GM18526 (cell line): ENCODE results near the gene C17orf114.

Experiments used
- POLR2A ChIP-seq: IDR thresholded peaks from 3 replicates; pipeline ENCODE4 v1.6.1; 2011; ENCODE audit not compliant: insufficient read length; ENCODE audit errors: extremely low read depth

C17orf114 gene

DNA sequence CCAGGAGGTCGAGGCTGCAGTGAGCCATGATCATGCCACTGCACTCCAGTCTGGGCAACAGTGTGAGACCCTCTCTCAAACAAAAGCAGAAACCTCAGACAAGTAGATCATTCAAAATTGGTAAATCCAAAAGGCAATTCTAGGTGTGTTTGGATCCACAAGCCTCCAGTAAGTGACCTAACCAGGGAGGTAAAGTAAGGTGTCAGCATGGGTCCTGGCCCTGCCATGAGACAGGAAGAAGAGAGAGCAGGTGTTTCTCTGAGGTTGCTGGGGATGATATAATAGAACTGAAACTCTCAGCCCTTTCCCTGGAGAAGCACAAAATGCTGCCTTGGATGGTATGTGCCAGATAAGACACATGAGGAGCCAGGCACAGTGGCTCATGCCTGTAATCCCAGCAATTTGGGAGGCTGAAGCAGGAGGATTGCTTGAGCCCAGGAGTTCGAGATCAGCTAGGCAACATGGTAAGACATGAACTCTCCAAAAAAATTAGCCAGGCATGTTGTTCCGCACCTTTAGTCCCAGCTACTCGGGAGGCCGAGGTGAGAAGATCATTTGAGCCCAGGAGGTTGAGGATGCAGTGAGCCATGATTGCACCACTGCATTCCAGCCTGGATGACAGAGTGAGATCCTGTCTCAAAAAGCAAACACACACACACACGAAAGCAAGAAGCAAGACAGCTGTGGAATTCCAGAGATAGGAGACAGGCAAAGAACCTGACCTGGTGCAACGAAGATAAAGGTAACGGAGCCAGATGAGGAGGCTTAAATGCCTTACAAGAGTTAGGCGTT is 24.0 kb downstream of the C17orf114 start:
- TF ChIP-seq POLR2A, result no peak

DNA sequence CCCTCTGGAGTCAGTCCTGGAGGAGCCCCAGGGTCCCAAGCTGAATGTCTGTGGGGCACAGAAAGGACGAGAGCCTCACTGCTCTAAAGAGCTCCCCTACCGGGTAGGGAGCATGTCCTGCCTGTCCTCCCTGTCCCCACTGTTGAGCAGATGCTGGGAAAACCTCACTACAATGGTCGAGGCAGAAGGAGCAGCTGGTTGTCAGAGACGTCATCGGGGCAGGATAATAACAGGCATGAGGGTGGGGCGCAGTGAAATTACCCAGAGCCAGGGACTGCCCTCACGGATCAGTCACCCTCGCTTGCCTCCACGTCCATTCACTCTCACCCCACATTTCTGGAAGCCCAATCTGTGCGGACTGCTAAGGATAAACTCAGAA is 29.9 kb downstream of the C17orf114 start:
- TF ChIP-seq POLR2A, result no peak

DNA sequence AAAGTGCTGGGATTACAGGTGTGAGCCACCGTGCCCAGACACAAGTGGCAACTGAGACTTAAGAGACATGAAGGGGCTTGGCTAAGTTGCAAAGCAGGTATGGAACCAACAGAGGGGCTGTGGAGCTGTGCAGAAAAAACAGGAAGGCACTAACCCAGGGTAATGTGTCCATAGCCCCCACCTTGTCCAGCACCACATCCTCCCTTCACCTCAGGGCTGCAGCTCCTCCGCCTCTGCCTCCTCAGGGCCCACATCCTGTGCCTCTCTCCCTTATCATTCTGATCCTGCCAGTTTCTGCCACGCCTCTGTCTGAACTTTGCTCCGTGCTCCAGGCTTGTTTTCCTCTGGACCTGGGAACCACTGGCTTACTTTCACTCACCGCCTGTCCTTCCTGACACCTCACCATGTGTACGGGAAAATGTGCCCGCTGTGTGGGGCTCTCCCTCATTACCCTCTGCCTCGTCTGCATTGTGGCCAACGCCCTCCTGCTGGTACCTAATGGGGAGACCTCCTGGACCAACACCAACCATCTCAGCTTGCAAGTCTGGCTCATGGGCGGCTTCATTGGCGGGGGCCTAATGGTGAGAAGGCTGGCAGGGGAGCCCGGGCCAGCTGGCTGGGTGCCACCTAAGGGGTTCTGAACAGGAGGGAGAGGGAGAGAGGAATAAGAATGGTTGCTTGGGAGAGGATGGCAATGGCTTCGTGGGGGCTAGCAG is 30.5 kb downstream of the C17orf114 start, which contains the start of gene TM4SF5:
TM4SF5 (plus strand) TSS at position 368 of the 716 bp plus-strand sequence; CDS start at position 405, 37 bp downstream.
- no peak for TF ChIP-seq POLR2A

DNA sequence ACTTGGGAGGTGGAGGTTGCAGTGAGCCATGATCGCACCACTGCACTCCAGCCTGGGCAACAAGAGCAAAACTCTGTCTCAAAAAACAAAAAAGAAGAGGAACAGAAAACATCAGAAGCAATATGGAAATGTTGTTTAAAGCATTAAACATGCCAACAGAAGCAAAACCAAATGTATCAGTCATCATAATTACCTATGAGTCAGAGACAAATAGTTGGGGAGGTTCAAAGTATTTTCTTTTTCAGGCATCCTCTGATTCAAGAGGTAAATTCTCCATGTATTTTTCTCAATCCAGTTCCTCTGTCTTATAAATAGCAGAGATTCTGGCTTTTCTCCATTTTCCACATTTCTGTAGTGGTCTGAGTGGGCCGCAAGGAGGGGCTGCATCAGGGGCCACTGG is 32.5 kb downstream of the C17orf114 start:
- TF ChIP-seq POLR2A, result no peak

DNA sequence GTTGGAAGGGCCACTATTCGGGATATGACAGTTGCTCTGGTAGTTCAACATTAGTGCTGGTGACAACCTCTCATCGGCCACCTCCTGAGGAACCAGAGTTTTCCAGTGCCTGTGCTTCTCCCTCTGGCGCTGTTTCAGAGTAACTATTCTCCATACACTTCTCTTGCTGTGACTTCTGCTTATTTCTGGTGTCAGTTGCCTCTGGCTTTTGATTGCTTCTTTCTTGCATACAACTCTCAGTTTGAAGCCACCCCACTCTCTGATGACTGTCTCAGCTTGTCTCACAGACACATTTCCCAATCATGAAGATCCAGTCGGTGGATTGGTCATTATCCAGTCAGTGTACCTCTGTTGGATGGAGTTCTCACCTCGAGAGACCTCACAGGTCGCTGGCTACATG is 33.8 kb downstream of the C17orf114 start:
- TF ChIP-seq POLR2A, result no peak

DNA sequence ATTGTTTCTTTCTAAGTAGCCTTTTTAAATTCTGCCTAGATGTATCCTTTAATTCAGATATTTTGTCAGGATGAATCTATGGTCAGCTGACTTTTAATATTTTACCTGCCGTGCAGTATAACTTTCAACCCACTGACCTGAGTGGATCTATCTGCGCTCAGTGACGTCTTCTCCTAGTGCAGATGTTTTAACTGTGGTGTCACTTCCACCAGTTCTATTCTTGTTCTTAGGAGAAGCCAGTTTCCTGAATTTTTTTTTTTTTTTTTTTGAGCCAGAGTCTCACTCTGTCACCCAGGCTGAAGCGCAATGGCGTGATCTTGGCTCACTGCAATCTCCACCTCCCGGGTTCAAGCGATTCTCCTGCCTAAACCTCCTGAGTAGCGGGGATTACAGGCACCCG is 35.4 kb downstream of the C17orf114 start:
- TF ChIP-seq POLR2A, result no peak

DNA sequence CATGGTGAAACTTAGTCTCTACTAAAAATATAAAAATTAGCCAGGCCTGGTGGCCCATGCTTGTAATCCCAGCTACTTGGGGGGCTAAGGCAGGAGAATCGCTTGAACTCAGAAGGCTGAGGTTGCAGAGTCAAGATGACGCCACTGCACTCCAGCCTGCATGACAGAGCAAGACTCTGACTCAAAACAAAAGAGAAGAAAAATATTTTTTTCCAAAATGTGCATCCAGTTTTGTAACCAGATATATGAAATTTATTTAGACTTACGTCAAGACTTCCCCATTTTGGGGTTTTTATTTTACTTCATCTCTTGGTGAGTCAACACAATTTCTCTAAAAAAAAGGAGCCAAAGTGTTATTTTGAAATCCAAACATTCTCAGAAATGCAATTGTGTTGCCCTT is 35.9 kb downstream of the C17orf114 start:
- TF ChIP-seq POLR2A, result no peak

DNA sequence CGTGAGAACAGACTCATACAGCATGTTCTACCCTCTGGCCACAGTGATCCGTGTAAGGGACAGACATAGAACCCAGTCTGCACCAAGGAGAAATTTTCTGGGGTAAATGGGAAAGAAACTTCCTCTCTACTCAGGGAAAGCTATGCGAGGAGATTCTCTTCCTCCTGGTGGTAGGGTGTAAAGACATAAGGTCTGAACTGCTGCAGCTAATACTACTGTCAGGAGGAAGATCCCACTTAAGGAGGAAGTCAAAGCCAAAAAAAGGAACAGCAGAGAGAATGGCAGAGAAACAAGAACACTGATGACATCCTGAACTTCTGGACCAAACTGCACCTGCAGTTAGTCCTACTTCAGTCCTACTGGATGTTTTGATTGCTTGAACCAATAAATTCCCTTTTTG is 37.5 kb downstream of the C17orf114 start:
- TF ChIP-seq POLR2A, result no peak

DNA sequence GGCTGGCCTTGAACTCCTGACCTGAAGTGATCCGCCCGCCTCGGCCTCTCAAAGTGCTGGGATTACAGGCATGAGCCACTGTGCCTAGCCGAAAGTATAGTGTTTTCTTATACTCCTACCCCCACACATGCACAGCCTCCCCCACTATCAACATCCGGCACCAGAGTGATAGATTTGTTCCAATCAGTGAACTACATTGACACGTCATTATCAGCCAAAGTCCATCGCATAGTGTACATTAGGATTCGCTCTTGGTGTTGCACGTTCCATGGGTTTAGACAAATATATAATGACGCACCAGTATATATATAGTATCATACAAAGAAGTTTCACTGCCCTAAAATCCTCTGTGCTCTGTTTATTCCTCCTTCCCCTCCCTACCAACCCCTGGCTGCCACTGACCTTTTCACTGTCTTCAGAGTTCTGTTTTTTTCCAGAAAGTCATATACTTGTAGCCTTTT is 42.3 kb downstream of the C17orf114 start:
- no peak for TF ChIP-seq POLR2A

DNA sequence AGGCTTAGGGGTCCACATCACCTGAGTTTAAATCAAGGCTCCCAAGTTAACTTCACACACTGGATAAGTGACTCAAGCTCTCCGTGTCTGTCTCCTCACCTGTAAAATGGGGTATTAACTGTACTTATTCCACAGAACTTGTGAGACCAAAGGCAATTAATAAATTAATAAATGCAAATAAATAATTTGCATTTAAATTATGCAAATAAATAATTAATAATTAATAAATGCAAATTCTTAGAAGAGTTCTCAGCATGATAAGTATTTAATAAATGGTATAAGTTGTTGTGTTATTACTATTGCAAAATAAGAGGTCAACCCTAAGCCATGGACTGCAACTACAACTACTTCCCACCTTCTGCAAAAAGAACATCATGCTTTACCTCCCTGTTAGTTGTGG is 48.7 kb downstream of the C17orf114 start:
- no peak for TF ChIP-seq POLR2A

DNA sequence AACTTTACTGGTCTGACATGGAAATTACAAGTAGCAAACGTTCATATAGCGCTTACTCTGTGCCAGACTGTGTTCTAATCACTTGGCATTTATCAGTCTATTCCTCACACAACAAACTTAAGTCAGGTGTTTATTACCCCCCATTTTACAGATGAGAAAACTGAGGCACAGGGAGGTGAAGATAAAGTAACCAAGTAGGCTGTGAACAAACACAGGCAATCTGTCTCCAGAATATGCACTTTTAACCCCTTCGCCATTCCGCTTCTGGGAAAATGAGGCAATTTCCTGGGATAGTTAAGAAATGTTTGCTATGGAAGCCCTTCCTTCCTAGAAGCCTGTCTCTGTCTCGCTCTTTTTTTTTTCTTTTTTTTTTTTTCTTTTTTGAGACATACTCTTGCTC is 50.2 kb downstream of the C17orf114 start:
- no peak for TF ChIP-seq POLR2A
